ENCODE results near the gene SSBP4.
"Not testable (repeated sequence)": the region's sequence is repeated elsewhere in the genome, so short reads cannot be mapped to it uniquely, and the experiment has no call there.

The SSBP4 gene

GRCh38 chr19:18419195-18419698 is at the start of gene SSBP4:
Gene SSBP4 (plus strand): TSS chr19:18419398. CDS start chr19:18419649, 251 bp downstream.
- DNase-seq = peak; percentile 71

GRCh38 chr19:18373407-18373891 is 45.7 kb upstream of the SSBP4 start:
- DNase-seq = no peak

- peak; percentile 19 for DNase-seq
Observed at GRCh38 chr19:18373892-18374629, 45.1 kb upstream of the SSBP4 start.

- DNase-seq = peak; percentile 82
Observed at GRCh38 chr19:18377026-18377425, 42.2 kb upstream of the SSBP4 start.

- peak; percentile 75 for DNase-seq
Observed at GRCh38 chr19:18379803-18380747, 39.1 kb upstream of the SSBP4 start.

GRCh38 chr19:18380843-18381242 is 38.4 kb upstream of the SSBP4 start:
- DNase-seq = no peak

GRCh38 chr19:18383622-18384021 is 35.6 kb upstream of the SSBP4 start:
- DNase-seq = not testable (repeated sequence)

GRCh38 chr19:18384775-18385174 is 34.4 kb upstream of the SSBP4 start:
- DNase-seq = no peak

- DNase-seq = no peak
Observed at GRCh38 chr19:18385359-18385674, 33.9 kb upstream of the SSBP4 start.

GRCh38 chr19:18385675-18386542 is 33.3 kb upstream of the SSBP4 start, which contains the start of gene GDF15:
Gene GDF15 (plus strand): TSS chr19:18386158. CDS start chr19:18386190, 32 bp downstream.
- no peak for DNase-seq

- no peak for DNase-seq
Observed at GRCh38 chr19:18386543-18387271, 32.5 kb upstream of the SSBP4 start.

- DNase-seq = peak; percentile 90
Observed at GRCh38 chr19:18388100-18388959, 30.9 kb upstream of the SSBP4 start.

GRCh38 chr19:18388960-18389725 is 30.1 kb upstream of the SSBP4 start:
- no peak for DNase-seq

GRCh38 chr19:18389726-18390064 is 29.5 kb upstream of the SSBP4 start:
- DNase-seq = no peak

GRCh38 chr19:18390065-18390907 is 28.9 kb upstream of the SSBP4 start:
- no peak for DNase-seq

GRCh38 chr19:18391509-18392075 is 27.6 kb upstream of the SSBP4 start:
- DNase-seq = no peak

- no peak for DNase-seq
Observed at GRCh38 chr19:18392417-18392816, 26.8 kb upstream of the SSBP4 start.

GRCh38 chr19:18392926-18393325 is 26.3 kb upstream of the SSBP4 start:
- DNase-seq = no peak

- DNase-seq = no peak
Observed at GRCh38 chr19:18393836-18394235, 25.4 kb upstream of the SSBP4 start.
